Esophagus squamous epithelium (tissue), 5 donors: ENCODE data around the gene ADGRE1. TPM values are rescaled to one million over a fixed set of nuclear protein-coding genes. Genes with fewer than 3 reads are reported as not detected.

Experiments used
- DNase-seq: peaks from one replicate; lab custom pipeline; 2025; lab: John Stamatoyannopoulos, UW
- H3K27ac ChIP-seq, 4 donors: fragments of 200-600 bp; sonication (generic); one replicate each; pipeline ENCODE4 v1.5.1; 2016 to 2019; ENCODE audit warnings: mild to moderate bottlenecking in 1 of 4
- H3K27me3 ChIP-seq, 4 donors: fragments of 200-600 bp; sonication (generic); 1 replicate in 3 of 4; 2 replicates in 1 of 4; pipeline versions ENCODE4 v1.5.1 to v1.6.0; 2017 to 2021; ENCODE audit warnings: antibody characterized with exemption in 1 of 4
- H3K36me3 ChIP-seq, 3 donors: fragments of 200-600 bp; sonication (generic); one replicate each; pipeline ENCODE4 v1.5.1; 2016 to 2019
- H3K4me1 ChIP-seq, 3 donors: fragments of 200-600 bp; sonication (generic); one replicate each; pipeline ENCODE4 v1.5.1; 2017 to 2019
- H3K4me3 ChIP-seq, 4 donors: fragments of 200-600 bp; sonication (generic); 1 replicate in 3 of 4; 2 replicates in 1 of 4; pipeline ENCODE4 v1.5.1; 2016 to 2019; ENCODE audit warnings: mild to moderate bottlenecking in 2 of 4, moderate library complexity in 1 of 4
- H3K9me3 ChIP-seq, 3 donors: fragments of 200-600 bp; sonication (generic); one replicate each; pipeline ENCODE4 v1.5.1; 2016 to 2019
- POLR2A ChIP-seq, 4 donors: fragments of 450-650 bp; IDR thresholded peaks; one replicate each; pipeline ENCODE4 v1.6.1; 2017; ENCODE audit warnings: antibody characterized with exemption in 4 of 4, mild to moderate bottlenecking in 4 of 4, moderate library complexity in 3 of 4
- WGBS, 2 donors: methylation state at CpG; one replicate each; pipeline ENCODE4 v1.1.5; 2018; 5-methylcytosine and 5-hydroxymethylcytosine counted together
- intact Hi-C: fragments of 100-400 bp; cut with DNase I; formaldehyde crosslinking; loops from one replicate; pipeline ENCODE4 v1.15.0; 2022
- total RNA-seq, 4 donors: library from RNA; depleted of rRNA; stranded (reverse); fragments of >200 nt; gene quantifications; one replicate each; pipeline ENCODE4 v1.1.0, GENCODE V29; 2016
- TF ChIP-seq, protein P1 (sequence below), 6 experiments: fragments of 450-650 bp in 4 of 6; fragments of 200-600 bp in 2 of 6; sonication (generic) in 2 of 6; IDR thresholded peaks; one replicate each; pipeline ENCODE4 v1.5.1; 2016 to 2019; ENCODE audit warnings: antibody characterized with exemption in 6 of 6, mild to moderate bottlenecking in 4 of 6, moderate library complexity in 4 of 6
- donor health status: DM: yes; HTN: yes; CAD: no.

The ADGRE1 gene
- total RNA-seq, 4 donors from 2014 or later, result 0.38 TPM; not detected in 3

GRCh38 chr19:6906559-6907060, 19.2 kb downstream of the ADGRE1 start:
- Histone ChIP-seq H3K9me3 (peaks cover 0 to 38% (median 4%) of the 10 kb centered on the region in 3 donors), H3K27me3 (peaks cover 0 to 6% (median 0%) of the 10 kb centered on the region in 4 donors), H3K27ac (no peak overlapping the region), H3K4me1 (no peaks in the 10 kb centered on the region), H3K4me3 (no peak overlapping the region), H3K36me3 (no peaks in the 10 kb centered on the region)
- 38 to 44% methylated on average over 3 of the region's 3 CpGs for WGBS, 2 donors
- intact Hi-C loops, result no loop called here
- DNase-seq, result no peak
- no peak for TF ChIP-seq POLR2A (IDR thresholded peaks at IDR 0.05)
- TF ChIP-seq, protein P1, sequence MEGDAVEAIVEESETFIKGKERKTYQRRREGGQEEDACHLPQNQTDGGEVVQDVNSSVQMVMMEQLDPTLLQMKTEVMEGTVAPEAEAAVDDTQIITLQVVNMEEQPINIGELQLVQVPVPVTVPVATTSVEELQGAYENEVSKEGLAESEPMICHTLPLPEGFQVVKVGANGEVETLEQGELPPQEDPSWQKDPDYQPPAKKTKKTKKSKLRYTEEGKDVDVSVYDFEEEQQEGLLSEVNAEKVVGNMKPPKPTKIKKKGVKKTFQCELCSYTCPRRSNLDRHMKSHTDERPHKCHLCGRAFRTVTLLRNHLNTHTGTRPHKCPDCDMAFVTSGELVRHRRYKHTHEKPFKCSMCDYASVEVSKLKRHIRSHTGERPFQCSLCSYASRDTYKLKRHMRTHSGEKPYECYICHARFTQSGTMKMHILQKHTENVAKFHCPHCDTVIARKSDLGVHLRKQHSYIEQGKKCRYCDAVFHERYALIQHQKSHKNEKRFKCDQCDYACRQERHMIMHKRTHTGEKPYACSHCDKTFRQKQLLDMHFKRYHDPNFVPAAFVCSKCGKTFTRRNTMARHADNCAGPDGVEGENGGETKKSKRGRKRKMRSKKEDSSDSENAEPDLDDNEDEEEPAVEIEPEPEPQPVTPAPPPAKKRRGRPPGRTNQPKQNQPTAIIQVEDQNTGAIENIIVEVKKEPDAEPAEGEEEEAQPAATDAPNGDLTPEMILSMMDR (IDR thresholded peaks at IDR 0.05), result no peak

- no peak for DNase-seq
- no peak overlapping the region for H3K4me3 ChIP-seq
- no peaks in the 10 kb centered on the region for H3K36me3 ChIP-seq
- WGBS, 2 donors, result 44 to 48% methylated on average over 3 of the region's 3 CpGs
- H3K27me3 ChIP-seq, result no peaks in the 10 kb centered on the region
- no peaks in the 10 kb centered on the region for H3K4me1 ChIP-seq
- no peak for TF ChIP-seq POLR2A (IDR thresholded peaks at IDR 0.05)
- TF ChIP-seq, protein P1 (IDR thresholded peaks at IDR 0.05), result no peak
- H3K9me3 ChIP-seq, result peaks cover 0 to 45% (median 13%) of the 10 kb centered on the region in 3 donors
- intact Hi-C loops, result no loop called here
- no peak overlapping the region for H3K27ac ChIP-seq
Measured at GRCh38 chr19:6911523-6911922, 24.1 kb downstream of the ADGRE1 start.

DNA sequence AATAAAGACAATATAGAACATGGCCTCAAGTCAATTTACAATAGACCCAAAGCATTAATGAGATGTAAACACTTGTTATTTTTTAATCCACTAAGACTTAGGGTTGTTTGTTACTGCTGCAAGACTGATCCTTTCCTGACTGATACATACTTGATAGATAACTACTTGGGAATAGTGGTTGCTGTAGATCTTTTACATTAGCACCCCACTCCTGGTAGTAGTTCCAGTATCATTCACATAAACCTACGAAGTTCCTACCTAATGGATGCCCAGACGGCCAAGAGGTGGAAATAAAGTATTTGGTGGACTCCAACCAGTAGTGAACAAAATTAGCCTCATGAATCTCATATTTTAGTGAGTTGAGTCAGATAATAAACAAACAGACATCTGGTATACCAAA, 26.9 kb downstream of the ADGRE1 start:
- DNase-seq, result no peak
- intact Hi-C loops, result no loop called here
- Histone ChIP-seq H3K4me1 (no peaks in the 10 kb centered on the region), H3K9me3 (peaks cover 0 to 20% (median 12%) of the 10 kb centered on the region in 3 donors), H3K27ac (no peak overlapping the region), H3K4me3 (no peak overlapping the region), H3K36me3 (no peaks in the 10 kb centered on the region), H3K27me3 (no peaks in the 10 kb centered on the region)
- TF ChIP-seq, protein P1 (IDR thresholded peaks at IDR 0.05), result no peak
- TF ChIP-seq POLR2A (IDR thresholded peaks at IDR 0.05), result no peak
- 57% methylated on average over 2 of the region's 2 CpGs for WGBS, 2 donors

GRCh38 chr19:6916952-6917351, 29.6 kb downstream of the ADGRE1 start:
- H3K4me1 ChIP-seq, result no peaks in the 10 kb centered on the region
- H3K9me3 ChIP-seq, result peaks cover 0 to 20% (median 12%) of the 10 kb centered on the region in 3 donors
- H3K4me3 ChIP-seq, result no peak overlapping the region
- DNase-seq, result no peak
- no peaks in the 10 kb centered on the region for H3K36me3 ChIP-seq
- WGBS, 2 donors, result 69 to 83% methylated on average over 3 of the region's 3 CpGs
- no peaks in the 10 kb centered on the region for H3K27me3 ChIP-seq
- no peak for TF ChIP-seq POLR2A (IDR thresholded peaks at IDR 0.05)
- TF ChIP-seq, protein P1 (IDR thresholded peaks at IDR 0.05), result no peak
- intact Hi-C loops, result no loop called here
- no peak overlapping the region for H3K27ac ChIP-seq

GRCh38 chr19:6925386-6925785, 38.0 kb downstream of the ADGRE1 start:
- Histone ChIP-seq H3K27me3 (no peaks in the 10 kb centered on the region), H3K4me3 (no peak overlapping the region), H3K27ac (no peak overlapping the region), H3K36me3 (no peaks in the 10 kb centered on the region), H3K9me3 (peaks cover 0 to 26% (median 17%) of the 10 kb centered on the region in 3 donors), H3K4me1 (no peaks in the 10 kb centered on the region)
- 74 to 76% methylated on average over 7 of the region's 7 CpGs for WGBS, 2 donors
- intact Hi-C loops, result no loop called here
- DNase-seq, result no peak
- TF ChIP-seq, protein P1 (IDR thresholded peaks at IDR 0.05), result no peak
- no peak for TF ChIP-seq POLR2A (IDR thresholded peaks at IDR 0.05)
